ENCODE measurements around the gene NKX2-2.
A peak's percentile ranks its signal among the peaks of the same experiment; 100 is the strongest.

The NKX2-2 gene

GRCh38 chr20:21508230-21509078, 5.4 kb downstream of the NKX2-2 start:
- no peak for DNase-seq (ENCODE audit: low read depth)
- no peak for TF ChIP-seq CTCF (IDR thresholded peaks at IDR 0.05; ENCODE audit: low read length, missing control alignments)
- H3K4me3 ChIP-seq (replicated peaks; ENCODE audit: low read depth, low read length): no peak overlapping the region

GRCh38 chr20:21507400-21508229, 6.2 kb downstream of the NKX2-2 start:
- no peak overlapping the region for H3K4me3 ChIP-seq (replicated peaks; ENCODE audit: low read depth, low read length)
- DNase-seq (ENCODE audit: low read depth): no peak
- TF ChIP-seq CTCF (IDR thresholded peaks at IDR 0.05; ENCODE audit: low read length, missing control alignments): no peak

GRCh38 chr20:21505810-21506530, 7.9 kb downstream of the NKX2-2 start:
- H3K4me3 ChIP-seq (replicated peaks; ENCODE audit: low read depth, low read length): peak overlapping the region; percentile 46
- TF ChIP-seq CTCF (IDR thresholded peaks at IDR 0.05; ENCODE audit: low read length, missing control alignments): peak; percentile 25
- DNase-seq (ENCODE audit: low read depth): peak; percentile 49

GRCh38 chr20:21505161-21505809, 8.6 kb downstream of the NKX2-2 start:
- DNase-seq (ENCODE audit: low read depth): peak; percentile 51
- H3K4me3 ChIP-seq (replicated peaks; ENCODE audit: low read depth, low read length): peak overlapping the region; percentile 46
- TF ChIP-seq CTCF (IDR thresholded peaks at IDR 0.05; ENCODE audit: low read length, missing control alignments): peak; percentile 90

- TF ChIP-seq CTCF (IDR thresholded peaks at IDR 0.05; ENCODE audit: low read length, missing control alignments): no peak
- no peak for DNase-seq (ENCODE audit: low read depth)
- no peak overlapping the region for H3K4me3 ChIP-seq (replicated peaks; ENCODE audit: low read depth, low read length)
Measured at GRCh38 chr20:21504323-21504722, 9.5 kb downstream of the NKX2-2 start.

GRCh38 chr20:21503345-21503744, 10.5 kb downstream of the NKX2-2 start:
- TF ChIP-seq CTCF (IDR thresholded peaks at IDR 0.05; ENCODE audit: low read length, missing control alignments): no peak
- DNase-seq (ENCODE audit: low read depth): no peak
- no peak overlapping the region for H3K4me3 ChIP-seq (replicated peaks; ENCODE audit: low read depth, low read length)

All from fibroblast of pulmonary artery (primary cell).